Renal cortical epithelial cell (primary cell): ENCODE measurements around the gene MMP10. TPM values are rescaled to one million over a fixed set of nuclear protein-coding genes. Genes with fewer than 3 reads are reported as not detected.
A peak's percentile ranks its signal among the peaks of the same experiment; 100 is the strongest.

Source experiments
- DNase-seq: peaks from one replicate; pipeline ENCODE4 v3.0.0-alpha.2; 2011; ENCODE audit warnings: low read depth
- total RNA-seq: library from RNA; depleted of rRNA; stranded (reverse); fragments of >200 nt; gene quantifications from 2 replicates; pipeline ENCODE4 v1.2.3, GENCODE V29; 2014

Gene MMP10
- 0.10 and 2.6 TPM in 2 replicates for total RNA-seq

DNA sequence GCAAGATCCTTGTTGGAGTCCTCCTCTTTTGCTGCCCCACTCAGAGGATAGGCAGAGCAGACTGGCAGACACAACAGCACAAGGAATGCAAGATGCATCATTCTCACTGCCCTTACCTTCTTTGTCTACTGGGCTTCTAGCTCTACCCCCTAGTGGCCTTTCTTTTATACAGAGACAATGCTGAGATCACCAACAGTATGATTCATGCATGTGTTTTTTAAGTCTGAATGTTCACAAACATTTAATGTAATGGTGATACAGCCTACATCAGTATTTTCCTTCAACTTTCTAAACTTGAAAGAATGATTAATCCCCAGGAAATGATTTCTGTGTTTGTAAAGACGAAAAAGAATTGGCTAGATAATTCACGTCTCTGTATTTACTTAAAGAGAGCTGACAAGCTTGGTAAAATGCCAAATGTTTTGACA, at the start of gene MMP10:
Gene MMP10, minus strand, starts transcription at position 138 of the 428 bp plus-strand sequence. Its CDS starts 37 bp downstream, at position 101.
- peak; percentile 86 for DNase-seq

DNA sequence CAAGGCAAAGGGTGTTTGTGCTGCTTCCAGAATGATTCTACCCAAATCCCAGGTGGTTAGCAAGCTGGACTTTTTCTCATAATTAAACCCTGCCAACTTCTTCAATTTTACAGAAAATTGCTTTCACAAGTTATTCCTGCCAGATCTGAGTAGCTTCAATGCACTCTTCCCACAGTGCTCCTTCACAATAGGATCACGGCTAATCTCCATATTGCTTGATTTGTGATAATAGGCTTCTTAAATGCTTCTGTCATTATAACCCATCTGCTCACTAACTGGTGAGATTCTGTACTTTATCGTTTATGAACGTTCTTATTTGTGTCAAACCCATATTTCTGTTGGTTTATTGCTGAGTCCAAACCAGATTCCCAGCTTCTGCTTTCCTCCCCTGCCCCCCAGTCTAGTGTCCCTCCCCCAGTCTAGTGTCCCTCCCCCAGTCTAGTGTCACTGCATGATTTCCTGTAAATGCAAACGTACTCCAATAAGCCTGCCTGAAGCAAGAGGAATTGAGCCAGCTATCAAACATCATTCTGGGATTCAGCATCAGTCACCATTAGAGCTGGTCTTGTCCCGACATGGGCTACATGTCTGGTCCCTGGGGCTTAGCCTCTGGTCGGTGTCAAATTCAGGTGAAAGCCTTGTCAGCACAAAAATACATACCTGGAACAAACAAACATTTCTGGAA, 49.0 kb upstream of the MMP10 start:
- DNase-seq: no peak

DNA sequence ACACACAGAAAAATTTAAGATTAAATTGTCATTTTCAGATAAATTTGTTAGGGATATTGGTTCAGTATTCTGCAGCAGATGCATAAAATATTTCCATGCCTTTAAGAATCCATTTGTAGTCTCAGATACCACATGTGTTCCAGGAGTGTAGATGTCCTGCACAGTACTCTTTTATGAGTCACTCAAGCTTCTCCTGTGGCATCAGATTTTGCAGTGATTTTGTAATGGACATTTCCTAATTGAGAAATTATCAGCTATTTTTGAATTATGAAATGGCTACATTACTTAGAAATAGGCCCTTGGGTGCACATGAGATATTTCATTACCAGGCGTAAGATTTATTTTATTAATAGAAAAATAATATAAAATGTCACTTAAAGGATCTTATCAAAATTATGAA, 44.1 kb upstream of the MMP10 start:
- no peak for DNase-seq

DNA sequence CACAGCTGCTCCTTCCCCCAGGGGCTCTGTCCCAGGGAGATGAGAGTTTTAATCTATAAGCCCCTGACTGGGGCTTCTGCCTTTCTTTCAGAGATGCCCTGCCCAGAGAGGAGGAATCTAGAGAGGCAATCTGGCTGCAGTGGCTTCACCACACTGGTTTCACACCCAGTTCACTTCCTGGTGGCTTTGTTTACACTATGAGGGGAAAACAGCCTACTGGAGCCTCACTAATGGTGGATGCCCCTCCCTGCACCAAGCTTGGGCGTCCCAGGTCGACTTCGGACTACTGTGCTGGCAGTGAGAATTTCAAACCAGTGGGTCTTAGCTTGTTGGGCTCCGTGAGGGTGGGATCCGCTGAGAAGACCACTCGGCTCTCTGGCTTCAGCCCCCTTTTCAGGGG, 39.1 kb upstream of the MMP10 start:
- DNase-seq: no peak

DNA sequence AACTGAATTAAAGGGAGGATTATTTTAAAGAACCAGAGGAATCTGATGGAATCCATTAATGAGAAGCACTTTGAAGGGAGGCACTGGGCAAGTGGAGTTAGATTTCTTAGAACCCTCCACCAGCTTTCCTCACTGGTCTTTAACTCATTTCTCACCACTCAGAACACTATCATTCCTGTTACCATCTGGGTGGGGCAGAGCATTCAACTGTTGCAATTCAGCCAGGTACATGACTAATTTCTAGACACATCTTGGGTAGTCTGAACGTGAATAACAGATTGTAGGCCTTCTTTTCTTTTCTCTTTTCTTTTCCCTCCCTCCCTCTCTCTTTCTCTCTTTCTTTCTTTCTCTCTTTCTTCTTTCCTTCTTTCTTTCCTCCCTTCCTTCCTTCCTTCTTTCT, 33.1 kb upstream of the MMP10 start:
- no peak for DNase-seq

DNA sequence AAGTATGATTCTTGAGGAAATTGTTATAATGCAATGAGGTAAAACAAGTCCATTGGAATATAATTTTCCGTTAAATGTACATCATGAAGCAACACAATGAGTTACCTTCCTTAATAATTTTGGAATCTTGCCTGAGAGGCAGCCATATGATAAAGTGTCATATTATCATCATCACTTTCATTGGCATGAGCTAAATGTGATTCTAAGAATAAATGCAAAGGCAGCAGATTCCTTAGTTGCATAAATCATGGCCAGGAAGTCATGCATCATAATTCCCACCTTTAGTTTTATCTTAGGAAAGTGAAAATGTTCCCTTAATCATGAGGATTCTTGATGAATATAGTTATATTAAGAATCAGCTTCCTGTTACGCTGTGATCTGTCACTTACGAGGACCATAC, 31.8 kb upstream of the MMP10 start:
- DNase-seq: no peak

DNA sequence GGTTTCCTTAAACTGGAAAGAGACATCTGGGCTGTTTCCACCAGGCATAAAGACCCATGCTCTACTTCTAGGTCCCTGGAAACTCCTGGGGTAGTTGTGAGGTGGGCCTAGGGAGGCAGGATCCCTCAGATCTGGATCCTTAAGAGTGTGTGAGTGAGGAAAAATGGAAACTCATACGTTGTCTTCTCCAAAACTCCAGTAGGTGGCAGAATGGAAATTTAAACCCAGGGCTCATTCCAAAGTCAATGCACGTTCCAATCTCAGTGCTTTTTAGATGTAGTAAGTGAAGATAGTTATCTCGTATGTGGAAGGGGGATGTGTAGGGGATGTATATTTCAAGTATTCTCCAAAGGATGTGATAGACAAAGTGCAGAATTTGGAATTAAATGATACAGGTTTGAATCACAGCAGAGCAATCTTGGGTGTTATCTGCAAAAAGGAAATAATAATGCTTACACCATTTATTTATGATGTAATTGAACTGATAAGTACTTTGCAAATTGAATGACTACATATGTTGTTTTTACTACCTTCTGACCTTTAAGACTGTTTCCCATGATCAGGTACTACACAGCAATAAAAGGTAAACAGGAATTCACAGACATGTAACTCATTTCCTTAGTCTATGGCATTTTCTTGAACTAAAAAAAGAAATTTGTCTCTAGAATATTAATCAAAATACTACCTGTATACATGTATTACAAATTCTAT, 30.7 kb upstream of the MMP10 start:
- peak; percentile 44 for DNase-seq

DNA sequence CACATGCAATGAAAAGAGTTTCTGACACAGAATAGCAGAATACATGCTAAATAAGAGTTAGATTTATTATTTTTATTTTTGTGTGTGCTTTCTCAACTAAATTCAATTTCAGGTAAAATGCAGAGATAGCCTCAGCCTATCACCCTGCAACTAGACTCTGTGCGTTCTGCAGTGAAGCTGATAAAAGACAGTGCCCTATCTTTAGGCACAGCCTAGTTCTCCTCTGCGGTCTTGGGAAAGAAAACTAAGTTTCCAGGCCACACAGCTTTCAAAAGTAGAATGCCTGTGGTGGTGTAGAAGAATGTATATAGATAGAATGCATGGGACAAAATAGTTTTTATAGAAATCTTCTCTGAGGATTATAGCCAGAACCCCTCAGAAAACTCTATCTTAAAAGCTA, 29.5 kb upstream of the MMP10 start:
- no peak for DNase-seq

DNA sequence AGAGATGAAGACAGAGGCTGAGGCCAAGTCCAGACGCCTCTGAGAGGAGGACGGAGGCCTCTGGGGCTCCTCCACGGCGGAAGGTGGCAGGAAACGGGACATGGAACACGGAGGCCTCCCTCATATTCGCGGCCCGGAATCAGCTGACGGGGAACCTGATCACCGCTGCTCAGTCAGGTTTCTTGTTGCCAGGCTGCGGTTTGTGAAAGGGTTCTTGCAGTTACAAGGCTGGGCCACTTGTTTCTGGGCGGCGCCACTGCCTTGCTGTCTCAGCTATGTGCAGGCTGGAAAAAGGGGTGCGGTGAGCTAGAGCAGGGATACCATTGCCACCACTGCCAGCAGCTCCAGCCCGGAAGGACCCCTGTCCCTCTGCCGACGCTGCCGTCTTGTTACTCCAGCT, 27.5 kb upstream of the MMP10 start:
- peak; percentile 46 for DNase-seq

DNA sequence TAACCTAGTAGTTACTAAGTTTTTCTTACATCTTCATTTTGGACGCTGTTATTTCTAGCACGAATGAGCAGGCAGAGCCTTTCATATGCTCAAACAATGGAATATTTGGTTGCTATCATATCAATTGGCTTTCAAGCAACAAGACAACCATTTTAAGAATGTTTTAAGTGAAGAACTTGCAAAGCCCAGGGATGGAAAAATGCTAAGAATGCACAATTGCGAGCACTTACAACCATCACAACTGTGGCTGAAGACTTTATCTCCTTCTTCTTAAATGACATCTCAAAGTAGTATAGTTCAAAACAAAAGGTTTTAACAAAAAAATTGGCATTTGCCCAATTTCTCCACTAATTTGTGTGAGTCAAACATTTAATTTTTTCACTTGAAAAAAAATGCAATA, 25.9 kb upstream of the MMP10 start:
- DNase-seq: no peak

DNA sequence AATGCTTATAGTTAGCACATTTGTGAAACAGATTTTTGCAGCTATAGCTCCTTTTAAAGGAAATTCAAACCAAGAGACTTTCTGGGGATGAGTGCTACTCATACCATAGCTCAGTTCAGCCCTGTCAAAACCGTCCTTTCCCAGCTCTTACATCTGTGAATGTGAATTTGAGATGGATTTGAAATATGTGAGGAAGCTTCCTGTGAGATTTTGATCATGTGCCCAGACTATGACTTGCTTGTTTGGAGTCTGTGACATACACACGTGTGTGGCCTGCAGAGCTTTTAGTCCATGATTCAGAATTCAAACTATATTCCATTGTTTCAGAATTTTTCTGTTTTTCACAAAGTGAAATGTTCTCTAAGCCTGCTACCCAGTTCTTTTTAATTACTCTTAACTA, 21.9 kb upstream of the MMP10 start:
- no peak for DNase-seq

DNA sequence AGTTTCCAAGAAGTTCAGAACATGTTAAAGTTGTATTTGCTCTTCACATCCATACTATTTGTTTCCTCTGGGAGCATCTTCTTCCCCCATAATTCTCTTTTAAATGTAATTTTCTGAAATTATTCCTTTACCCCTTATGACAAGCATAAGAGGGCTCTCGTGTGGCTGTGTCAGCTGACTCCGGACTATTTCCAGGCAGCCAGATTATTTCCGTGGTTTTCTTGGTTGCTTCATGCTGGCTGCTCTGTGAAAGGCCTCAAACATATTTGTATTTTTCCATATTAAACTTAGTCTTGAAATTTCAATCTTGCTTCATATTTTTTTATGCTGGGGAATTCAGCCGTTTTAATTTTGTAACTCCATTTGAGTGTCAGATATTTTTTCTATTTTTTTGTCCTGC, 20.3 kb upstream of the MMP10 start:
- no peak for DNase-seq

DNA sequence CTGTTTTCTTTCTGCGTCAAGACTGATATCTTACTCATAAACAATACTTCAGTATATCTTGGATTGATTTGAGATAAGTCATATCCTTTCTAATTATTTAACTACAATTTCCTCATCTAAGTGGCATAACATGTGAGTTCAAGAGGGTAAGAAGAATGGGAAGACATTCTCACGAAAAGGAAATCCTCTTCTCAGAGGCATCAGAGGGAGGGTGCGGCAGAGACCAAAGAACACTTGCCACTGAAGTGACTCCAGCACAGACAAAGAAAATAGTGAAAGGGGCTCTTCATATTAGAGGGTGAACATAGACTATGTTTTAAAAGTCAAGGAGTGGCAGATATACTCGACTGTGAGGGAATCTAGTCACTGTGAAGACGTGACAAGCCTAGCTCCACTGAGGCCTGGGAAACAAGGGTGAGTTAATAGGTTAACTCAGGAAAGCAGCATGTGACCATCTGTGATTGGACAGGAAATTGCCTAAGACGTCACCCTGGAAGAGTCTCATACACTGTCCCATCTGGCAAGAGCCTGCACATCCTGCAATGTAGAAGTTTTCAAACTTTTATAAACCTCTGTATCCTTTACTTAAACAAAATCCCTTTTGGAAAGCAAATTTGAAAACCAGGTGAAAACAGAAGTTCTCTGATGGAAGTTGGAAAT, 19.4 kb upstream of the MMP10 start:
- DNase-seq: no peak

DNA sequence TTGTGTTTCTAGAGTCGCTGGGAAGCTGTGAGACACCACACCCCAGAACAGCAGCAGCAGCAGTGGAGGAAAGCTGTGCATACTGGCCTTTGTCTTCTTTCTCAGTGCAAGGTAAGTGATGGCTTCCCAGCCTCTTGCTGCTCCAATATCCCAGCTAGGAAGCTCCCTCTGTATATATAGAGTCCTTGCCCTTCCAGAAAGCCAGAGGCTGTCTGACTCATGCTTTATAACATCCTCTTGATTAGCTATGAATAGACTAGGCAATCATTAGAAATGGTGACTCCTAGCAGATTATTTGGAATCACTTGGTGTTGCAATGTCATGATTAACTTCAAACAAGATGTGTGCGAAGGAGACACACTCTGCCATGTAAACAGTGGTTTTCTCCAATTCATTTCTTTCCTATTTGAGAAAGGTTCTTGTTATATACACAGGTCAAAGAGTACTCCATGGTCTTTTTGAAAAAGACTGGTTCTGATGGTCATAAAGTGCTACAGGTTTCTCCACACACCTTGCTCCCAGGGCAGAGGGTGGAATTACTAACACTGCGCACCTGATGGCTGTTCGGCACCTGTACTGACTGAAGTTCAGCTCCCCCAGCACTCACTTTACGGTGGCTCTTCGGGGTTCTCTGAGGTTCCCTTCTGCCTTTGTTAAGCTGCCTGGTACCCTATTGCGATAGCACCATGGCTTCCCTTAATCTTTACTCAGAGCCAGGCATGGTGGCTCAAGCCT, 17.8 kb upstream of the MMP10 start, which contains the start of gene MMP1:
Gene MMP1, minus strand, starts transcription at position 149 of the 735 bp plus-strand sequence. Its CDS starts 68 bp downstream, at position 81.
- DNase-seq: peak; percentile 95

DNA sequence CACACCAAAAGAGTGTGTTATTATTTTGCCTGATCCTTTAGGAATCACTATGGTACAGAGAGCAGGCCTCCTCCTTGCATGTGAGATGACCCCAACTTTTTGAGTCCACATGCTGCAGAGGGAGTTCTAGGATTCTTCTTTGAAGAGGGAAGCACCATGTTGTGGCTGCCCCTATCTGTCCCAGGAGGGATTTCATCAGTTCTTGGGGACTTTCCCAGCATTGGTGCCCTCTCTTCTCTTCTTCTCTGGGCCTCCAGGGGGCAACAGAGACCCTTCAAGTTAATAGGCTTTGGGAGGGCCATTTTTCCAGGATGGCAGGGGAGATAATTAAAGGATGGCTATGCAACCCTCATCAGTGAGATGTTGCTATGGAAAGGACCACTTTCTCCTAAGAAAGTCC, 14.0 kb upstream of the MMP10 start:
- peak; percentile 34 for DNase-seq

DNA sequence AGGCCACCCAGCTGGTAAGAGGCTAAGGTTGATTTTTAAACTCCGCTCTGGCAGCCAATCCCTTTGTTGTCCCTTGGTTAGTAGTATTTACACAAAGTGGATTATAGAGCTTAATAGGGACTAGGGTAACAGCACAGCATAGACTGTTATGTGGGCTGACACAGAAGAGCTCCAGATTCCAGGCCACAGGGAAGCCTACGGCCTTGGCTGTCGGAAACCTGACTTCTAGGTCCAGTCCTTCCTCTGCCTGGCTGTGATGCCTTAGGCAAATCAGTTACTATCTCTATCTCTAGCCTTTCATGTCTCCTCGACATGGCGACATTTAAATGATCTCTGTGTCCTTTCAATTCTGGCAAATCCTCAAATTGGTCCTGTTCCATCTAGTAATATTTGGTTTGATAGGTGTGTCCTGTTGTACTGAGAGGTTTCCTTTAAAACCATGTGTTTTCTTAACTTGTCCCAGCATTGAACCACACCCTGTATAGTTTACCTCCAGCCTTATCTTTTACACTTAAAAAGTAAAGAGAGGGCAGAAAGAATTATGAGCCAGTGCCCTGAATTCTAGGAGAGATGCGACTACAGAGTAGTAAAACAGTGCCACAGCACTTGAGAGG, 13.4 kb upstream of the MMP10 start:
- DNase-seq: no peak

DNA sequence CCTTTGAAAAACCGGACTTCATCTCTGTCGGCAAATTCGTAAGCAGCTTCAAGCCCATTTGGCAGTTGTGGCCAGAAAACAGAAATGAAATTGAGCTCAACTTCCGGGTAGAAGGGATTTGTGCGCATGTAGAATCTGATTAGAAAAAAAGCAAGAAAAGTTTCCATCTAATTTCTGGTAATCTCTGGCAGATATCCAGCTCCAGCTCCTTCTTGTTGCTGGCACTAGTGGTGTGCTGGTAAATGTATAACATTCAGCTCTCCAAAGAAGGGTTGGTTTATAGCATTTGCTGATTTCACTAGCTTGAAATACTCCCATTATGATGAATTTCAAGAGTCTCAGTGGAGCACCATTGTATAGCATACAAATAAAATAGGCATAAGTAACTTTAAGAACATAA, 12.2 kb upstream of the MMP10 start:
- peak; percentile 42 for DNase-seq

DNA sequence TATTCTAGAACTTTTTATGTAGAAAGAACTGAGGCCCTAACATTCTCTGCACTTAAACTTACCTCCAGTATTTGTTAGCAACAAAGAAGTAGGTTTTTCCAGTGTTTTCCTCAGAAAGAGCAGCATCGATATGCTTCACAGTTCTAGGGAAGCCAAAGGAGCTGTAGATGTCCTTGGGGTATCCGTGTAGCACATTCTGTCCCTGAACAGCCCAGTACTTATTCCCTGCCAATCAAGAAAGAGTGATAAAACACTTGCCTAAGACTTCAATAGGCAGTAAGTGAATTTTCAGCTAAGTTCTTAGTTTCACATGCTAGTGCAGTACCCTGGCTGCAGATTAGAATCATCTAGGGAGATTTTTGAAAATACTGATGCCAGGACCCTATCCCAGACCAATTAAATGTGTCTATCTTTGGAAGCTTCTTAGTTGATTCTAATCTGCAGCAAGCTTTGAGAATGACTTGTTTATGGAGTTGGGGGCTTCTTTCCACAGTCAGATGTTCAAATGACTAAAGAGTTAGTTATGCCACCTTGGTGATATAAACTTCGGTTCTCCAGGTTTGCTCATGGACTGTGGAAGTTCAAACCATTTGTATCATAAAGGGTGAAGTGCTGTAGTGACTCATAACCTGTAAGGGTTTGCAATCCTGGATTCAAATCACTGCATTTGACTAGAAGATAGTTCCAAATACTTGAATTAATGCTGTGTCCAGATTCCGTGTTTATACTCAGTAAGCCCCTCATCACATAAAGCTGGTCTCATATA, 11.0 kb upstream of the MMP10 start:
- DNase-seq: peak; percentile 84

DNA sequence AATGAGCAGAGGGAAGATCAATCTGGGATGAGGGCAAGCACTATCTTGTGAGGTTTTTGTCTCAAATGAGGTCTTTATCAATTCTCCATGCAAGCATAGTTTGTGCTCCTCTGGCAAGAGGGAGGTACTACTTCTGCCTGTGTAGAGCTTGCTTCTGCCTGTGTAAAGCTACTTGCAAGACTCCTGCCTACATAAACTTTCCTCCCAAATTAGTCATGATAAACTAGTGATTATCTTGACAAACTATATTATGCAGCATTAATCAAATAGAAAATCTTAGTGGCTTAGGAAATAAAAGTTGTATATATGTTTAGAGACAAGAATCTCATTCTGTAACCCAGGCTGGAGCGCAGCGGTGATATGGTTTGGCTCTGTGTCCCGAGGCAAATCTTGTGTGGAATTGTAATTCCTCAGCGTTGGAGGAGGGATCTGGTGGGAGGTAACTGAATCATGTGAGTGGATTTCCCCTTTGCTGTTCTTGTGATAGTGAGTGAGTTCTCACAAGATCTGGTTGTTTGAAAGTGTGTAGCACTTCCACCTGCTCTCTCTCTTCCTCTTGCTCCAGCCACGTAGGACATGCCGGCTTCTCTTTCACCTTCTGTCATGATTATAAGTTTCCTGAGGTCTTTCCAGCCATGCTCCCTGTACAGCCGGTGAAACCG, 8.0 kb upstream of the MMP10 start:
- DNase-seq: no peak

DNA sequence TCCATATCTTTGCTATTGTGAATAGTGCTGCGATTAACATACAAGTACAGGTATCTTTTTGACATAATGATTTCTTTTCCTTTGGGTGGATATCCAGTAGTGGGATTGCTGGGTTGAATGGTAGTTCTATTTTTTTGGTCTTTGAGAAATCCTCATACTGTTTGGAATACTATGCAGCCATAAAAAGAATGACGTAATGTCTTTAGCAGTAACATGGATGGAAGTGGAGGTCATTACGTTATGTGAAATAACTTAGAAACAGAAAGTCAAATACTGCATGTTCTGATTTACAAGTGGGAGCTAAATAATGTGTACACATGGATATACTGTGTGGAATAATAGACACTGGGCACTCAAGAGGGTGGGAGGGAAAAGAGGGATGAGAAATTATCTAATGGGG, 4.0 kb upstream of the MMP10 start:
- DNase-seq: no peak
